Activated naive CD8-positive, alpha-beta T cell treated with anti-CD3 and anti-CD28 coated beads for 36 hours (primary cell): ENCODE data around the gene LIFR. TPM values are rescaled to one million over a fixed set of nuclear protein-coding genes. Genes with fewer than 3 reads are reported as not detected.

Experiments used
- DNase-seq: peaks from one replicate; pipeline ENCODE4 v3.0.0; 2021
- H3K27ac Mint-ChIP-seq: one replicate; pipeline ENCODE4 v1.8.0; 2022; ENCODE audit warnings: mild to moderate bottlenecking, moderate library complexity, mixed read lengths
- H3K27me3 Mint-ChIP-seq: one replicate; pipeline ENCODE4 v1.8.0; 2022; ENCODE audit warnings: mild to moderate bottlenecking, mixed read lengths
- H3K36me3 Mint-ChIP-seq: one replicate; pipeline ENCODE4 v1.8.0; 2021; ENCODE audit warnings: mild to moderate bottlenecking, mixed read lengths
- H3K4me1 Mint-ChIP-seq: one replicate; pipeline ENCODE4 v1.8.0; 2021; ENCODE audit warnings: mixed read lengths
- H3K4me3 Mint-ChIP-seq: one replicate; pipeline ENCODE4 v1.8.0; 2022; ENCODE audit warnings: mild to moderate bottlenecking, moderate library complexity, mixed read lengths
- H3K9me3 Mint-ChIP-seq: one replicate; pipeline ENCODE4 v1.8.0; 2022; ENCODE audit warnings: mixed read lengths
- total RNA-seq, 2 experiments: library from RNA; stranded (reverse); gene quantifications; one replicate each; pipeline ENCODE4 v1.2.3, GENCODE V29; 2021

The LIFR gene
- total RNA-seq, 2 experiments from 2014 or later, result not detected

DNA sequence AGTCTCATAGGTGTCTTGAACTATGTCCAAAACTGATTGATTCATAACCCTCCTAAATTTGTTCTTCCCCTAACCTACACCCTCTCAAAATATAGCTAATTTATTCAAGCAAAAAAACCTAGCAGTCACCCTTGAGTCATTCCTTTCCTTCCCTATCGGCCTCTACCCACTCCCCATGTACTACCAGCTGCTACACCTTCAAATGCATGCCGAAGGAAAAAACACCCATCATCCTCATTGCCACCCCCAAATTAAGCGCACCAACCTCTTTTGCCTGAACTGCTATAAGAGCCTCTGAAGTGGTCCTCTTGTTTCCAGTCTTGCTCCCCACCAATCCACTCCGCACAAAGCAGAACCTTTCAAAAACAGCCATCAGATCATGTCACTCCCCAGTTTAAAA, 12.6 kb downstream of the LIFR start:
- no peak overlapping the region for H3K4me3 Mint-ChIP-seq
- H3K36me3 Mint-ChIP-seq, result no peaks in the 10 kb centered on the region
- no peak for DNase-seq
- no peaks in the 10 kb centered on the region for H3K4me1 Mint-ChIP-seq
- peaks cover 17% of the 10 kb centered on the region for H3K27me3 Mint-ChIP-seq
- no peak overlapping the region for H3K27ac Mint-ChIP-seq
- no peaks in the 10 kb centered on the region for H3K9me3 Mint-ChIP-seq

DNA sequence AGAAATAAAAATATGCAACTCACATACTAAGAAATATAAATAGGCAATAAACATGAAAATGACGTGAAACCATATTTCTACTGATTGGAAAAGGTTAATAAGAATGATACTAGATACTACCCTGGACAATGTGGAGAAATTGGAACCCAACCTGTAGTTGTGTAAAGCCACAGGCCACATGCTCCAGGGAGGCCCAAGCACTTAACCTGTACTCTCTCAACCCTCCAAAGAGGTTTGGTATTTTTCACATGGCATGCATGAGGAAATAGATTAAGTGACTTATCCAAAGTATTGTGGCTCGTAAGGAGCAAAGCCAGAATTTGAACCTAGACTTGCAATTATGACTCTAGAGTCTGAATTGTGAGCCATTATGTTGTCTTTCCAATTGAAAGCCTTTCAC, 13.4 kb downstream of the LIFR start:
- H3K36me3 Mint-ChIP-seq, result no peaks in the 10 kb centered on the region

DNA sequence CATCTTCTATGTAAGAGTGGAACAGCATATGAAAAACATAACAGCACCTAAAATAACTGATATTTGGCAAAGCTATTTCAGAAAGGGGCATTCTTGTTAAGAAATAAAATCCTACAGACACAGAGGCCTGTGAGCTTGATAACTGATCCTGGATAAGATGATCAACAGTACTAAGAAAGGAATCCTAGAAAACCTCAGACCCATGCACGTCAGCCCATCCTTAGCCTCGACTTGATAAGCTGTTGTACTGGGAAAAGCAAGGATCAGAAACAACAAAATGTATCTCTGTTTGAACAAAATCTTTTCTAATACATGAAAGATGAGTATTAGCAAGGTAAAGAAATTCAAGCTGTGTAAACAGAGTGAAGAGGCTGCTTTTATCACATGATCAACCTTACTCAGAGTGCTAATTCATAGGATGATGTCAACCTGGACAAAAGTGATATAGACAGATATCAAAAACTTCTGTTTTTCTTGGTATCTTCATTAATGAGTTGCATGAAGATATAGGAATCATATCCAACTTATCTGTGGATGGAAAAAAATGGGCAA, 15.2 kb downstream of the LIFR start:
- Mint-ChIP-seq H3K4me3 (no peak overlapping the region), H3K36me3 (no peaks in the 10 kb centered on the region), H3K4me1 (no peaks in the 10 kb centered on the region), H3K27me3 (peaks cover 23% of the 10 kb centered on the region), H3K27ac (no peak overlapping the region), H3K9me3 (no peaks in the 10 kb centered on the region)
- DNase-seq, result no peak

More for the DNA sequence above, 13.4 kb downstream of the LIFR start:
- Mint-ChIP-seq H3K27me3 (peaks cover 23% of the 10 kb centered on the region), H3K4me1 (no peaks in the 10 kb centered on the region), H3K27ac (no peak overlapping the region), H3K9me3 (no peaks in the 10 kb centered on the region), H3K4me3 (no peak overlapping the region)
- DNase-seq, result no peak

DNA sequence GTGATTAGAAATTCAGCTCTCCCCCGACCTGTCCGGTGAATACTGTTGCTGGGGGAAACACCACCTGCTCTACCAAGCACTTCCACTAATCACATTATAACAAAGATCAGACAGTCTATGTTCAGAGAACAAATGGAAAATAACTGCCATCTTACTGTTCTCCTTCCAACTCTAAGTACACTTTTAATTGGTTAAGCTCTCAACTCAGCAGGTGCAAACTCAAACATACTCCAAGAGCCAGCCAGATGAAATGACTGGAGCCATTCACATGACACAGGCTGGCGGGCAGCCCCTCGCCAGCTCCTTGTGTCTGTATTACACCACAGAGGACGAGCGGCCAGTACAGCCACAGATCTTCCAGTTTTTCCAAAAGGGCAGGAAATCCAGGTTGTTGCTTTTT, 16.1 kb downstream of the LIFR start:
- H3K4me3 Mint-ChIP-seq, result no peak overlapping the region
- H3K27ac Mint-ChIP-seq, result no peak overlapping the region
- DNase-seq, result no peak
- peaks cover 23% of the 10 kb centered on the region for H3K27me3 Mint-ChIP-seq
- no peaks in the 10 kb centered on the region for H3K4me1 Mint-ChIP-seq
- no peaks in the 10 kb centered on the region for H3K9me3 Mint-ChIP-seq
- no peaks in the 10 kb centered on the region for H3K36me3 Mint-ChIP-seq

DNA sequence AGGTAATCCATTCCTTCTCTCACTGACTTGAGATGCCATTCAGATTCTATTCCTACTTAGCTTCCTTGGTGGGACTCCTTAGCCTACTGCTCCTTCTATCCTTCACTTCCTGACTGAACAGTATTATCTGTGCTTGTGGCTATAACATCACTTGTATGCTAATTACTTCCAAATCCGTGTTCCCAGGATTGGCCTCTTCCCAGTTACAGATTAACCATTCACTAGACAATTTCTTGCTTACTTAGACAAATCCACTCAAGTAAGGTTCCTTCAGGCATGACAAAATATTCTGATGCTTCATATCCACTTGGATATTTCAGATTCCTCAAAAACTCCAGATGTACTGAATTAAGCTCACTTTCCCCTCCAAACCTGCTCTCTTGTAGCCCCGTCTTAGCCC, 18.3 kb downstream of the LIFR start:
- no peak overlapping the region for H3K4me3 Mint-ChIP-seq
- H3K4me1 Mint-ChIP-seq, result no peaks in the 10 kb centered on the region
- no peak for DNase-seq
- H3K27me3 Mint-ChIP-seq, result peaks cover 14% of the 10 kb centered on the region
- H3K9me3 Mint-ChIP-seq, result no peaks in the 10 kb centered on the region
- no peaks in the 10 kb centered on the region for H3K36me3 Mint-ChIP-seq
- H3K27ac Mint-ChIP-seq, result no peak overlapping the region

DNA sequence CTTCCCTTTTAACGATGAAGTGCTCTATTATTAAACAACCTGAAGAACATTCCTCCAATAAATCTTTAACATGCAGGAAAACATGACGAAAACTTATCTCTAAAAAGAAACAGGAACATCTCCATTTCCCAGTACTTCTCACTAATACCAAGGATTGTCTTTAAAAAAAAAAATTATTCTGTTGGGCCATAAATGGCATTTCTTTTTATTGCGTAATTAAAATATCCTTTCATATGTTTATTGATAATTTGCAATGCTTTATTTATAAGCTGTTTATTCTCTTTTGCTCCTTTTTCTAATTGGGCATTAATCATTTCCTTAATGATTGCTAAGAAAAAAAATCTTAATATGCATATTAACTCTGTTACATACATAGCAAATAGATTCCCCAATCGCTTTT, 18.9 kb downstream of the LIFR start:
- DNase-seq, result no peak
- H3K36me3 Mint-ChIP-seq, result no peaks in the 10 kb centered on the region
- no peak overlapping the region for H3K27ac Mint-ChIP-seq
- peaks cover 14% of the 10 kb centered on the region for H3K27me3 Mint-ChIP-seq
- H3K4me3 Mint-ChIP-seq, result no peak overlapping the region
- H3K9me3 Mint-ChIP-seq, result no peaks in the 10 kb centered on the region
- no peaks in the 10 kb centered on the region for H3K4me1 Mint-ChIP-seq

DNA sequence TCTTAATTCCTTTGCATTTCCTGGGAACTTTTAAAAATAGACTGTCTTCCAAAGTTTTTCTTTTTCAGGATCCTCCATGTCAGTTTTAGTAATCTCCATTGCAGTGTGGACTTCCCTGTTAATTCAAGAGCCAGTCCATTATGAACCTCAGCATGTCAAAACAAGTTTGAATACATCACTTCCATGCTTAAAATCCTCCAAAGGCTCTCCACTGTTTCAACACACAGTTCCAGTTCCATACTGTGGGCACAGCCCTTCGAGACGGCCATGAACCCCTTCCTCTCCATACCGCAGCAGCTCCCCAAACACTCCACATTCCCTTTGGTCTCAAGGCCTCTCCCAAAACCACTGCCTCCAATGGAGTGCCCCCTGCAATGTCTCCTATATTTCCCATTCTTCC, 19.5 kb downstream of the LIFR start:
- Mint-ChIP-seq H3K4me1 (no peaks in the 10 kb centered on the region), H3K4me3 (no peak overlapping the region), H3K27ac (no peak overlapping the region), H3K36me3 (no peaks in the 10 kb centered on the region), H3K27me3 (peaks cover 14% of the 10 kb centered on the region), H3K9me3 (no peaks in the 10 kb centered on the region)
- no peak for DNase-seq

DNA sequence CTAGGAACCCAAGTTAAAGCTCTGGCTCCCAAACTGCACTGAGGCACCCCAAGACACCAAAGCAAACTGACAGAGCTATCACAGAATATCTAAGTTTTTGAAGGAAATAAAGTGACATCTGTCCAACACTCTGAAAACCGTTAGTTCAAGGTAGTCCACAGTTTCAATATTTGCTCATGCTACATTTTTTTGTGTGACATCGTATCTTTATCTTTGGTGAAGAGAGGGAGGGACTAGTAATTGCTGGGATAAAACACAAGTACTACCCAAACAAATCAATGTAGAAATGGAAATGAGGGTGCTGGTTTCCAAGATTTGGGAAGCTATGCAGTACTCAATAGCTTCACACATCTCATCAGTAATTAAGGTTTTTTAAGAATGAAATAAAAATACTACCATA, 20.6 kb downstream of the LIFR start:
- Mint-ChIP-seq H3K9me3 (no peaks in the 10 kb centered on the region), H3K4me1 (no peaks in the 10 kb centered on the region), H3K27me3 (peaks cover 17% of the 10 kb centered on the region), H3K4me3 (no peak overlapping the region), H3K36me3 (no peaks in the 10 kb centered on the region), H3K27ac (no peak overlapping the region)
- DNase-seq, result no peak

DNA sequence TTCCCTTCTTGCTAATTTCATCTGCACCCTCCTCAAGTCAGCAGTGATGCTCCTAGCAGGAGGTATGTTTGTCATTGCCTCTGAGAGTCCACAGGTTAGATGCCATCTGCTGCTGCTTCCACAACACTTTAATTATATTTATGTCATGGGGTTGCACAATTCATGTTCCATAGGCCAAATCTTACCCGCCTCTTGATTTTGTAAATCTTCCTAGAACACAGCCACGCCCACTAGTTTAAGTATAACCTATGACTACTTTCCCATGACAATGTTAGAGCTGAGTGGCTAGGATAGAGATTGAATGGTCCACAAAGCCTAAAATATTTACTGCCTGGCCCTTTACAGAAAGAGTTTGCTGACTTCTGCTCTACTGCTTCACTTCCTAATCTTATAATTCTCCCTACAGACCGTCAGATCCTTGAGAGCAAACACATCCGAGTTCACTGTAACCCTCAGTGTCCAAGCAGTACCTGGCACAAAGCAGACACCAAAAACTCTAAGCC, 21.1 kb downstream of the LIFR start:
- H3K27me3 Mint-ChIP-seq, result peaks cover 15% of the 10 kb centered on the region
- H3K27ac Mint-ChIP-seq, result no peak overlapping the region
- no peaks in the 10 kb centered on the region for H3K9me3 Mint-ChIP-seq
- no peak overlapping the region for H3K4me3 Mint-ChIP-seq
- no peaks in the 10 kb centered on the region for H3K36me3 Mint-ChIP-seq
- no peak for DNase-seq
- H3K4me1 Mint-ChIP-seq, result no peaks in the 10 kb centered on the region

DNA sequence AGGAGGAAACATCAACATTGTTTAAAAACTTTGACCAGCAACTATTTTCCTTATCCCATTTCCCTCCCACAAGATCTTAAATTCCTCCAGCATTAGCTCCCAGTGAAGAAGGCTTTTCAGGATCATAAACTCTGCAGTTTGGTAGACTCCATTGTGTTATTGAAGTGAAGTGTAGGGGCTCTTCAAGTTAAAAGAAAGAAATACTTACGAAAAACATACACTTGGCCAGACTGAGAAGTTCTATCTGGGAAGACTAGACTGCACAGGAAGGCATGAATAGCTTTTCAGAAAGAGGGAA, 22.3 kb downstream of the LIFR start:
- no peak for DNase-seq
- no peaks in the 10 kb centered on the region for H3K36me3 Mint-ChIP-seq
- peaks cover 17% of the 10 kb centered on the region for H3K27me3 Mint-ChIP-seq
- H3K9me3 Mint-ChIP-seq, result no peaks in the 10 kb centered on the region
- H3K4me1 Mint-ChIP-seq, result no peaks in the 10 kb centered on the region
- H3K27ac Mint-ChIP-seq, result no peak overlapping the region
- H3K4me3 Mint-ChIP-seq, result no peak overlapping the region

DNA sequence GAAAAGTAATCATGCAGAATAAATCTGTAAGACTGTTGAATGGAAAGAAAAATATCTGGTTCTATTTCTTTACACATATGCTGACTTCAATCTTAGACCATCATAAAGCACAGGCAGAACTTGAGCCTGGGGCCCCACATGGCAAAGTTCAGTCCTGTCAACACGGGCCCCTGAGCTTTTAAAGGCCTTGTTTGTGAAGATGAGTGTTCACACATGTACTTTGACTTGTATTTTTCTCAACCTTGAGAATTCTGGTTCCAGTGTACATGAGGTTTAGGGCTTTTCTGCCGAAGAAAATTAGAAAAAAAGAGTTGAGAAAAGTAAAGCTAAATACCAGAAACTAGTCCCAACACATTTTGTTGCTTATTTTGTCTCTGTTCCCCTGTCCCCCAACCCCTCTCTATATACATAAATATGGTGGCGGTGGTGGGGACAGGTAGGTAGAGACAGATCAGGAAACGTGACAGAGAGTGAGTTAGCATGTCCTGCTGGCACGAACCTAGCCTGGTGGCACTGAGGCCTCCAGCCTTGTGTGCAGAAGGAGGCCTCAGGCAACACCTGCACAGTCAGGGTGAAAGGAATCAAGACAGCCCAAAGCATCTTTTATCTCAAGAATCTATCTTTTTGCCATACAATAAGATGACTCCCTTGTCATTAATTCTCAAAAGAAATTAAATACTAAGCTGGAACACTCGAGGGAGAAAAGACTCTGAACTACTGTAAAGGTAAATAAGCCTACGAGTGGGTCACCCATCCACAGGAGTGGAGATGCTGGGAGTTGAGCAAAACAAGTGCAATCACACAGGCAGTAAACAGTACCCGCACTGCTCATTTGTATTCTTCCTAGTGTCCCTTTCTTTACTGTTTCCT, 22.9 kb downstream of the LIFR start:
- H3K27ac Mint-ChIP-seq, result no peak overlapping the region
- H3K27me3 Mint-ChIP-seq, result peaks cover 14% of the 10 kb centered on the region
- no peaks in the 10 kb centered on the region for H3K4me1 Mint-ChIP-seq
- H3K9me3 Mint-ChIP-seq, result no peaks in the 10 kb centered on the region
- no peak for DNase-seq
- H3K4me3 Mint-ChIP-seq, result no peak overlapping the region
- H3K36me3 Mint-ChIP-seq, result no peaks in the 10 kb centered on the region

DNA sequence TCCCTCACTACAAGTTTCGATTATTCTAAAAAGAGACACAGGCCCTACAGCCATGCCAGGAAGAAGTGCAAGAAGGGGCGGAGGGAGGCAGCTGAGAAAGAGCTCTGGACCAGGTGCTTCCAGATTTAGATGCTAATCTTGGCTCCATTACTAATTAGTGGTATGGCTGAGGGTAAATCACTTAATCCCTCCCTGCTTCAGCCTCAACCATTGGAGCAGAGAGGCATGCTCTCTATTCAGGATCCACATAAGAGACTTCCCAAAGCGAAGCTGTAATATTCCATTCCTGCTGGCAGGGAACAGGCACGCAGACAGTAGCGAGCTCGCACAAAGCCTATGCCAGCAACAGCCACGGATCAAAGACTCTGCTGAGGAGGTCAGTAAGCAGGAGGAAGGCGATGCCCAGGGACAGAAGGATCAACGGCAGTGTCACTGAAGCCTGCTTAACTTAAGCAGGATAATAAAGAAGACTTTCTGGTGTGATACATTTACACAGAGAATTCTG, 24.2 kb downstream of the LIFR start:
- Mint-ChIP-seq H3K4me1 (no peaks in the 10 kb centered on the region), H3K36me3 (no peaks in the 10 kb centered on the region), H3K9me3 (no peaks in the 10 kb centered on the region), H3K27ac (no peak overlapping the region), H3K4me3 (no peak overlapping the region), H3K27me3 (peaks cover 21% of the 10 kb centered on the region)
- no peak for DNase-seq

DNA sequence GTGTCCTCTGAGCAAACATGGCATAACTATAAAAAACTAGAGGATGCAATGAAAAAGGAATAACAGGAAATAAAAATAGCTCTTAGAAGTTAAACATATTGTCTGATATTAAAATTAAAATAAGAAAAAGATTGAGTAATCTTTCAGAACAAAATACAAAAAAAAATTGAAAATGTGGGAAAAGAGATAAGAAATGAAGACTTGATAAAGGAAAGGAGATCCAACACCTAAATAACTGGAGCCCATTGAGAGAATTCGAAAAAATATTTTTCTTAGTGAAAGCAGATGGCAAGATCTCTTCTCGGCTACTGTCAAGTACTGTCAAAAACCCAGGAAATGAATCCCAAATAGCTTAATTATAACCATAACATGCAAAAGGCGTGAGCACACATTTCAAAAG, 24.9 kb downstream of the LIFR start:
- H3K27ac Mint-ChIP-seq, result no peak overlapping the region
- H3K4me3 Mint-ChIP-seq, result no peak overlapping the region
- no peak for DNase-seq
- H3K9me3 Mint-ChIP-seq, result no peaks in the 10 kb centered on the region
- H3K36me3 Mint-ChIP-seq, result no peaks in the 10 kb centered on the region
- H3K27me3 Mint-ChIP-seq, result peaks cover 19% of the 10 kb centered on the region
- no peaks in the 10 kb centered on the region for H3K4me1 Mint-ChIP-seq

DNA sequence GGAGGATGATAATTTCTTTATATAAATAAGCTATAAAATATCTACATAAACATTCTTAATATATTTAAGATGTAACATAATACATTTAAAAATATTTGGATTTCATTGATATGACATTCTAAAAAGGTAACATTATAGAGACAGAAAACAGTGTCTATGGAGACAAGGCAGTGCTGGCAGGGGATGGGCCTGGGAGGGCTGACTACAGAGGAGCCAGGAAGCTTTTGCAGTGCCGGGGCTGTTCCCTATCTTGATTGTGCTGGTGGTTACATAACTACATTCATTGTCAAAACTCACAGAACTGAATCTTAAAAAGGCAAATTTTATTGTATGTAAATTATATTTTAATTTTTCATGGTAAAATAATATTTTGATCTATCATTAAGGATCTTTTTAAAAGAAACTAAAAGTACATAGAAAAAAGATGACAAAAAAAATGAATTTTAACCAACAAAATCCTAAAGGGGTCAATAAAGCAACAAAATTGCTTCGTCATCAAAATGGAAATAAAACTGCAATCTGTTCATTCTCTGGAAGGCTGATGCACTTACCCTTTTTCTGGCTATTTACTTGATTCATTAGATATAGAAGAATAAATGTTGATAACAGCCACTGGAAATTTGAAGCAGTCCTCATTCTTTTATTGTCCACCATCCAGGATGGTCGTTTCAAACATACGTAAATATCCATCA, 26.3 kb downstream of the LIFR start:
- Mint-ChIP-seq H3K27ac (no peak overlapping the region), H3K4me1 (no peaks in the 10 kb centered on the region), H3K27me3 (peaks cover 29% of the 10 kb centered on the region), H3K4me3 (no peak overlapping the region), H3K36me3 (no peaks in the 10 kb centered on the region), H3K9me3 (no peaks in the 10 kb centered on the region)
- no peak for DNase-seq

DNA sequence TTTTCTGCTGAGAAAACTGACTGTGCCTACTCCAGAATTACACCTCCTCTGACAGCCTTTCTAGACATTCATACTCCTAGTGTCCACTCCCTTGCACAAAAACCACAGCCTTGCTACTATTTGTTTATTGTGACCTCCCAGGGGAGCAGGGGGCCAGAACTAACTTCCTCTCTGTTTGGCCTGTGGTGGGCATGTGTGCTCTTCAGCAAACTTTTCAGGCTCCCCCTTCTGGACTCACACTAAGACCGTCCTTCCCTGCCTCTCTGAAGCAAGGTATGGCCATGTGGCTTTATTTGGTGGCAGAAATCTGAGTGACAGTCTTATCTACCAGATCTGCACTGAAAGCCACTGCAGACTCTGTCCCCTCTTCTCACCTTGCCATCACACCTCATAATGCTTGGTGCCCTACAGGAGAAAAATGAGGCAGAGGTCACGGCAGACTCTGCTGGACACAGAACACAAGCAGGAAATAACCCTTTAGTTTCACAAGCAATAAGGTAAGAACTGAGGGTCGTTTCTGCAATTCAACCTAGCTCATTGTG, 28.2 kb downstream of the LIFR start:
- Mint-ChIP-seq H3K27me3 (peaks cover 43% of the 10 kb centered on the region), H3K4me1 (no peaks in the 10 kb centered on the region), H3K4me3 (no peak overlapping the region), H3K27ac (no peak overlapping the region), H3K36me3 (no peaks in the 10 kb centered on the region), H3K9me3 (no peaks in the 10 kb centered on the region)
- DNase-seq, result no peak
